GM12864 (cell line): ENCODE measurements around the gene BDH2.

Experiments used
- DNase-seq: peaks from one replicate; pipeline ENCODE4 v3.0.0-alpha.2; 2011; ENCODE audit warnings: low read depth
- H3K4me3 ChIP-seq: 2 replicates; pipeline ENCODE4 v1.5.1; 2011; ENCODE audit warnings: mild to moderate bottlenecking, low read depth, low read length, control low read depth
- TF ChIP-seq, protein P1 (sequence below): IDR thresholded peaks from 2 replicates; pipeline ENCODE4 v1.5.1; 2011; ENCODE audit warnings: low read depth, mild to moderate bottlenecking, moderate library complexity, low read length, control low read depth, inconsistent platforms; ENCODE audit errors: missing control alignments

The BDH2 gene

DNA sequence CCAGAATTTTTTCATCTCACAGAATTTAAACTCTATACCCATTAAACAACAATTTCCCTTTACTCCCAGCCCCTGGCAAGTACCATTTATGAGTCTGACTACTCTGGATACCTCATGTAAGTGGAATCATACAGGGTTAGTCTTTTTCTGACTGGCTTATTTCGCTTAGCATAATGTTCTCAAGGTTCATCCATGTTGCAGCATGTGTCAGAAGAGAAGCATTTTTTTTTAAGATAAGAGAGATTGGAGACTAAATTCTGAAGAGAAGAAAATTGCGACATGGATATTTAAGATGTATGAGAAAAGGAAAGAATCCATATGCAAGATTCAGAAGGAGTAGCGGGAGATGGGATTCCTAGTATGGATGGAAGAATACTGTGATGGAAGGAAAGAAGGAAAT, 68.8 kb downstream of the BDH2 start:
- TF ChIP-seq, protein P1, sequence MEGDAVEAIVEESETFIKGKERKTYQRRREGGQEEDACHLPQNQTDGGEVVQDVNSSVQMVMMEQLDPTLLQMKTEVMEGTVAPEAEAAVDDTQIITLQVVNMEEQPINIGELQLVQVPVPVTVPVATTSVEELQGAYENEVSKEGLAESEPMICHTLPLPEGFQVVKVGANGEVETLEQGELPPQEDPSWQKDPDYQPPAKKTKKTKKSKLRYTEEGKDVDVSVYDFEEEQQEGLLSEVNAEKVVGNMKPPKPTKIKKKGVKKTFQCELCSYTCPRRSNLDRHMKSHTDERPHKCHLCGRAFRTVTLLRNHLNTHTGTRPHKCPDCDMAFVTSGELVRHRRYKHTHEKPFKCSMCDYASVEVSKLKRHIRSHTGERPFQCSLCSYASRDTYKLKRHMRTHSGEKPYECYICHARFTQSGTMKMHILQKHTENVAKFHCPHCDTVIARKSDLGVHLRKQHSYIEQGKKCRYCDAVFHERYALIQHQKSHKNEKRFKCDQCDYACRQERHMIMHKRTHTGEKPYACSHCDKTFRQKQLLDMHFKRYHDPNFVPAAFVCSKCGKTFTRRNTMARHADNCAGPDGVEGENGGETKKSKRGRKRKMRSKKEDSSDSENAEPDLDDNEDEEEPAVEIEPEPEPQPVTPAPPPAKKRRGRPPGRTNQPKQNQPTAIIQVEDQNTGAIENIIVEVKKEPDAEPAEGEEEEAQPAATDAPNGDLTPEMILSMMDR: no peak
- H3K4me3 ChIP-seq: no peak overlapping the region
- no peak for DNase-seq

DNA sequence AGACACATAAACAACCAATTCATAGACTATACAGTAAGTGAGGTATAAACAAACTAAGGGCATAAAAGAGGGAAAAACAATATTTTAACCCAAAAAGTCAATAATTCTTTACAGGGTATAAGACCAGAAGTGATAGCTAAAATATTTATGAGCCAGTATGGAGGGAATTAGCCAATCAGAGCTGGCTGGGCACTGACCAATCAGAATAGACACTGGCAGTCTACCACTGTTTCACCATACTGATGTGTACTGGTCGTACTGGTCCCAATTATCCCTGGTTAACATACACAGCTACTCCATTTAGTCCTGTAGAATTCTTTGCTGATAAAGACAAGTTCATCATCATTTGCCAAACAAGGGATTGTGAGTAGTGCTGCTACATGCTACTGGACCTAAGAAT, 70.3 kb downstream of the BDH2 start:
- no peak overlapping the region for H3K4me3 ChIP-seq
- DNase-seq: no peak

More for the DNA sequence above, 70.3 kb downstream of the BDH2 start:
- TF ChIP-seq, protein P1: no peak
